Caco-2 (cell line): ENCODE data around the gene ANKRD66. TPM values are rescaled to one million over a fixed set of nuclear protein-coding genes. Genes with fewer than 3 reads are reported as not detected.

Experiments
- BruUV-seq: library from RNA; stranded (reverse); fragments of 400-500 nt; replicated peaks from 2 replicates; lab custom pipeline; 2021; lab: Mats Ljungman, UMichigan
- CTCF ChIA-PET: fragments of 300-600 bp; sonication (Branson Sonifier 250); formaldehyde crosslinking; loops from one replicate; lab custom pipeline; 2022; ENCODE audit warnings: antibody characterized with exemption; lab: Charles Lee
- POLR2A ChIA-PET: fragments of 300-600 bp; sonication (Branson Sonifier 250); formaldehyde crosslinking; loops from one replicate; lab custom pipeline; 2022; ENCODE audit warnings: antibody characterized with exemption; lab: Charles Lee
- DNase-seq, 2 experiments: peaks; one replicate each; pipeline versions ENCODE4 v3.0.0 to v3.0.0-alpha.2; 2020 to 2022
- H3K27me3 ChIP-seq: replicated peaks from 2 replicates; pipeline ENCODE4 v1.6.0; 2011; ENCODE audit warnings: low read length; ENCODE audit not compliant: control insufficient read depth, insufficient read depth
- H3K36me3 ChIP-seq: 2 replicates; pipeline ENCODE4 v1.5.1; 2011; ENCODE audit warnings: low read length; ENCODE audit not compliant: control insufficient read depth, insufficient read depth
- H3K4me1 ChIP-seq: fragments of 250-450 bp; sonication (Bioruptor Pico); 2 replicates; pipeline ENCODE4 v1.5.1; 2020; ENCODE audit warnings: mild to moderate bottlenecking
- H3K4me3 ChIP-seq: 2 replicates; pipeline ENCODE4 v1.5.1; 2011; ENCODE audit warnings: low read depth, mild to moderate bottlenecking, control low read depth, low read length
- H3K9me3 ChIP-seq: fragments of 250-450 bp; sonication (Bioruptor Pico); 2 replicates; pipeline ENCODE4 v1.5.1; 2020; ENCODE audit warnings: mild to moderate bottlenecking, moderate library complexity
- H3K27ac Mint-ChIP-seq: one replicate; pipeline ENCODE4 v1.8.0; 2022; ENCODE audit warnings: mixed read lengths; ENCODE audit not compliant: unreplicated experiment
- H3K27me3 Mint-ChIP-seq: one replicate; pipeline ENCODE4 v1.8.0; 2022; ENCODE audit warnings: mixed read lengths; ENCODE audit not compliant: insufficient read depth, unreplicated experiment
- H3K36me3 Mint-ChIP-seq: one replicate; pipeline ENCODE4 v1.8.0; 2022; ENCODE audit warnings: mild to moderate bottlenecking, mixed read lengths; ENCODE audit not compliant: insufficient read depth, unreplicated experiment
- H3K4me1 Mint-ChIP-seq: one replicate; pipeline ENCODE4 v1.8.0; 2022; ENCODE audit warnings: low read depth, mixed read lengths; ENCODE audit not compliant: unreplicated experiment
- H3K4me3 Mint-ChIP-seq: one replicate; pipeline ENCODE4 v1.8.0; 2022; ENCODE audit warnings: mild to moderate bottlenecking, moderate library complexity, mixed read lengths; ENCODE audit not compliant: unreplicated experiment
- H3K9me3 Mint-ChIP-seq: one replicate; pipeline ENCODE4 v1.8.0; 2022; ENCODE audit warnings: mixed read lengths; ENCODE audit not compliant: unreplicated experiment
- intact Hi-C: fragments of 100-400 bp; cut with micrococcal nuclease; formaldehyde crosslinking; loops from one replicate; pipeline ENCODE4 v1.10.0; 2022; ENCODE audit not compliant: unreplicated experiment
- total RNA-seq: library from RNA; stranded (reverse); gene quantifications from 2 replicates; pipeline ENCODE4 v1.2.3, GENCODE V29; 2022
- TF ChIP-seq, protein P1 (sequence below), 2 experiments: fragments of 200-600 bp in 1 of 2; IDR thresholded peaks; 1 replicate in 1 of 2; 2 replicates in 1 of 2; pipeline versions ENCODE4 v1.5.1 to v1.8.0; 2011 to 2022; ENCODE audit warnings: antibody characterized with exemption in 1 of 2, control low read depth in 1 of 2, inconsistent platforms in 1 of 2, low read depth in 1 of 2, low read length in 1 of 2, mild to moderate bottlenecking in 1 of 2, moderate library complexity in 1 of 2; ENCODE audit not compliant: insufficient read depth in 1 of 2, severe bottlenecking in 1 of 2, unreplicated experiment in 1 of 2

ANKRD66 gene
- total RNA-seq, 1 experiment from 2014 or later, result not detected

GRCh38 chr6:46735720-46736031 is 11.1 kb upstream of the ANKRD66 start:
- intact Hi-C loops, result no loop called here

GRCh38 chr6:46736906-46737305 is 9.8 kb upstream of the ANKRD66 start:
- POLR2A ChIA-PET, result no interaction called here
- CTCF ChIA-PET, result no interaction called here
- Mint-ChIP-seq H3K27ac (no peak overlapping the region), H3K9me3 (no peaks in the 10 kb centered on the region), H3K4me1 (peaks cover 13% of the 10 kb centered on the region), H3K27me3 (peaks cover 14% of the 10 kb centered on the region), H3K36me3 (no peaks in the 10 kb centered on the region), H3K4me3 (no peak overlapping the region)
- Histone ChIP-seq H3K27me3 (peaks cover 1% of the 10 kb centered on the region; the same call in 1 of the 2 replicates), H3K4me1 (0 out of 2 replicates have a peak, but pooled peaks cover 4% of the 10 kb centered on the region), H3K4me3 (no peak overlapping the region), H3K36me3 (no peaks in the 10 kb centered on the region), H3K9me3 (no peaks in the 10 kb centered on the region)
- intact Hi-C loops, result no loop called here
- TF ChIP-seq, protein P1, sequence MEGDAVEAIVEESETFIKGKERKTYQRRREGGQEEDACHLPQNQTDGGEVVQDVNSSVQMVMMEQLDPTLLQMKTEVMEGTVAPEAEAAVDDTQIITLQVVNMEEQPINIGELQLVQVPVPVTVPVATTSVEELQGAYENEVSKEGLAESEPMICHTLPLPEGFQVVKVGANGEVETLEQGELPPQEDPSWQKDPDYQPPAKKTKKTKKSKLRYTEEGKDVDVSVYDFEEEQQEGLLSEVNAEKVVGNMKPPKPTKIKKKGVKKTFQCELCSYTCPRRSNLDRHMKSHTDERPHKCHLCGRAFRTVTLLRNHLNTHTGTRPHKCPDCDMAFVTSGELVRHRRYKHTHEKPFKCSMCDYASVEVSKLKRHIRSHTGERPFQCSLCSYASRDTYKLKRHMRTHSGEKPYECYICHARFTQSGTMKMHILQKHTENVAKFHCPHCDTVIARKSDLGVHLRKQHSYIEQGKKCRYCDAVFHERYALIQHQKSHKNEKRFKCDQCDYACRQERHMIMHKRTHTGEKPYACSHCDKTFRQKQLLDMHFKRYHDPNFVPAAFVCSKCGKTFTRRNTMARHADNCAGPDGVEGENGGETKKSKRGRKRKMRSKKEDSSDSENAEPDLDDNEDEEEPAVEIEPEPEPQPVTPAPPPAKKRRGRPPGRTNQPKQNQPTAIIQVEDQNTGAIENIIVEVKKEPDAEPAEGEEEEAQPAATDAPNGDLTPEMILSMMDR (IDR thresholded peaks at IDR 0.05; ENCODE audit: insufficient read depth in 1 of 2, low read depth in 1 of 2, low read length in 1 of 2, severe bottlenecking in 1 of 2, unreplicated experiment in 1 of 2), result no peak
- BruUV-seq, result no TSS peak
- DNase-seq, result no peak

More at GRCh38 chr6:46735720-46736031, 11.1 kb upstream of the ANKRD66 start:
- DNase-seq, result no peak
- H3K9me3 Mint-ChIP-seq, result no peaks in the 10 kb centered on the region
- POLR2A ChIA-PET, result no interaction called here
- no peak overlapping the region for H3K27ac Mint-ChIP-seq
- H3K36me3 Mint-ChIP-seq, result no peaks in the 10 kb centered on the region
- H3K4me1 Mint-ChIP-seq, result peaks cover 7% of the 10 kb centered on the region
- TF ChIP-seq, protein P1 (IDR thresholded peaks at IDR 0.05; ENCODE audit: insufficient read depth in 1 of 2, low read depth in 1 of 2, low read length in 1 of 2, severe bottlenecking in 1 of 2, unreplicated experiment in 1 of 2), result no peak
- CTCF ChIA-PET, result no interaction called here
- H3K27me3 Mint-ChIP-seq, result peaks cover 14% of the 10 kb centered on the region
- Histone ChIP-seq H3K4me1 (0 out of 2 replicates have a peak, but pooled peaks cover 4% of the 10 kb centered on the region), H3K9me3 (no peaks in the 10 kb centered on the region), H3K27me3 (peaks cover 1% of the 10 kb centered on the region; the same call in 1 of the 2 replicates), H3K36me3 (no peaks in the 10 kb centered on the region), H3K4me3 (peak overlapping the region; percentile 38)
- peak overlapping the region; percentile 66 for H3K4me3 Mint-ChIP-seq
- BruUV-seq, result no TSS peak

DNA sequence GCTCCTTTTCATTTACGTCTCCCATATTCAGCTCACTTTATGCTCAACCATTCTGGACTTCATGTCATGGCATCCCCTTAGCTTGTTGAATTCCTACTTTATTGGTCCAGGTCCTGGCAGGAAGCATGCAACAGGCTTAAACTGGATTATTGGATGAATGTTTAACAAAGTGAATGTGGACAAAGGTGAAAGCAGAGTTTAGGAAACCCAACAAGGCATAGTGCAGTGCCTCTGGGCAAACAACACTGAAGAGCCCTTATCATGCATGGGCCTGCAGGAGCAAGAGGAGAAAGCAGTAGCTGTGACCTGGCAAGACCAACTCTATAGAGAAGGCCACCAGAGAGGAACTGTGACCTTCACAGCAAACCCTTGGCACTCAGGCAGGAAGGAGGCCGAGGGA is 5.3 kb upstream of the ANKRD66 start:
- H3K4me3 ChIP-seq, result no peak overlapping the region
- BruUV-seq, result no TSS peak
- Mint-ChIP-seq H3K27me3 (peaks cover 16% of the 10 kb centered on the region), H3K36me3 (no peaks in the 10 kb centered on the region), H3K27ac (no peak overlapping the region), H3K4me1 (peaks cover 6% of the 10 kb centered on the region), H3K4me3 (no peak overlapping the region), H3K9me3 (peaks cover 10% of the 10 kb centered on the region)
- CTCF ChIA-PET, result interaction anchor here (0.7 kb wide), 1 partner anchor 39 kb away, joined by 3 read pairs; no protein-coding TSS in a partner anchor
- TF ChIP-seq, protein P1 (IDR thresholded peaks at IDR 0.05; ENCODE audit: insufficient read depth in 1 of 2, low read depth in 1 of 2, low read length in 1 of 2, severe bottlenecking in 1 of 2, unreplicated experiment in 1 of 2), result no peak
- no peaks in the 10 kb centered on the region; the same call in 1 of the 2 replicates for H3K27me3 ChIP-seq
- POLR2A ChIA-PET, result no interaction called here
- intact Hi-C loops, result no loop called here
- no peaks in the 10 kb centered on the region for H3K4me1 ChIP-seq
- DNase-seq, result peak in 1 of 2 experiments; percentile 31
- no peaks in the 10 kb centered on the region for H3K36me3 ChIP-seq
- no peaks in the 10 kb centered on the region for H3K9me3 ChIP-seq
